Activated T-cell treated with anti-CD3 and anti-CD28 coated beads, Interleukin-2, amount 50 U/mL, for 24 hours (primary cell): Measurements from ENCODE around the gene HOGA1.

Experiments used
- DNase-seq: peaks from one replicate; pipeline ENCODE4 v3.0.0-alpha.2; 2020
- H3K27ac Mint-ChIP-seq: 2 replicates; pipeline ENCODE4 v1.8.0; 2020; ENCODE audit warnings: mild to moderate bottlenecking, mixed read lengths
- H3K27me3 Mint-ChIP-seq: 2 replicates; pipeline ENCODE4 v1.8.0; 2020; ENCODE audit warnings: mixed read lengths
- H3K36me3 Mint-ChIP-seq: 2 replicates; pipeline ENCODE4 v1.8.0; 2020; ENCODE audit warnings: low read depth, mixed read lengths
- H3K4me1 Mint-ChIP-seq: 2 replicates; pipeline ENCODE4 v1.8.0; 2020; ENCODE audit warnings: low read depth, mixed read lengths
- H3K4me3 Mint-ChIP-seq: 2 replicates; pipeline ENCODE4 v1.8.0; 2020; ENCODE audit warnings: mild to moderate bottlenecking, moderate library complexity, mixed read lengths
- H3K9me3 Mint-ChIP-seq: 2 replicates; pipeline ENCODE4 v1.8.0; 2020; ENCODE audit warnings: mixed read lengths

HOGA1 gene

GRCh38 chr10:97583476-97583875, 713 bp upstream of the HOGA1 start:
- no peak for DNase-seq
- no peak overlapping the region for H3K4me3 Mint-ChIP-seq
- no peaks in the 10 kb centered on the region for H3K27me3 Mint-ChIP-seq
- H3K9me3 Mint-ChIP-seq: no peaks in the 10 kb centered on the region
- H3K27ac Mint-ChIP-seq: no peak overlapping the region
- no peaks in the 10 kb centered on the region for H3K36me3 Mint-ChIP-seq
- H3K4me1 Mint-ChIP-seq: no peaks in the 10 kb centered on the region

GRCh38 chr10:97584798-97585438, 729 bp downstream of the HOGA1 start:
- no peak for DNase-seq
- no peak overlapping the region for H3K27ac Mint-ChIP-seq
- H3K36me3 Mint-ChIP-seq: no peaks in the 10 kb centered on the region
- H3K4me1 Mint-ChIP-seq: no peaks in the 10 kb centered on the region
- no peaks in the 10 kb centered on the region for H3K27me3 Mint-ChIP-seq
- H3K9me3 Mint-ChIP-seq: no peaks in the 10 kb centered on the region
- H3K4me3 Mint-ChIP-seq: no peak overlapping the region

GRCh38 chr10:97585439-97585811, 1.2 kb downstream of the HOGA1 start:
- no peaks in the 10 kb centered on the region for H3K4me1 Mint-ChIP-seq
- no peak overlapping the region for H3K4me3 Mint-ChIP-seq
- H3K27me3 Mint-ChIP-seq: no peaks in the 10 kb centered on the region
- no peak overlapping the region for H3K27ac Mint-ChIP-seq
- no peak for DNase-seq
- H3K36me3 Mint-ChIP-seq: no peaks in the 10 kb centered on the region
- no peaks in the 10 kb centered on the region for H3K9me3 Mint-ChIP-seq

DNA sequence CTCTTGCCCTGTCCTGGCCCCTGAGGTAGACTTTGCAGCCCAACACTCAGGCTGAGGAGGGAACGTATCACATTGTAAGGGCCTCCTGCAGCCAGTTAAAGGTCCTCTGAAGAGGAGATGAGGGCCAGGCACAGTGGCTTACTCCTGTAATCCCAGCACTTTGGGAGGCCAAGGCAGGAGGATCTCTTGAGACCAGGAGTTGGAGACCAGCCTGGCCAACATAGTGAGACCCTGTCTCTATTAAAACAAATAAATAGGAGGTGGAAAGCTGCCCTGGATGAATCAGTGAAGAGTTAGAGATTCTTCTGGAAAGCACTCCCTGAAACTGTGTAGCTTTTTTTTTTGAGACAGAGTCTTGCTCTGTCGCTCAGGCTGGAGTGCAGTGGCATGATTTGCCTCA, 3.0 kb downstream of the HOGA1 start:
- Mint-ChIP-seq H3K36me3 (no peaks in the 10 kb centered on the region), H3K4me3 (no peak overlapping the region), H3K4me1 (no peaks in the 10 kb centered on the region), H3K27me3 (no peaks in the 10 kb centered on the region), H3K9me3 (no peaks in the 10 kb centered on the region), H3K27ac (no peak overlapping the region)
- no peak for DNase-seq

DNA sequence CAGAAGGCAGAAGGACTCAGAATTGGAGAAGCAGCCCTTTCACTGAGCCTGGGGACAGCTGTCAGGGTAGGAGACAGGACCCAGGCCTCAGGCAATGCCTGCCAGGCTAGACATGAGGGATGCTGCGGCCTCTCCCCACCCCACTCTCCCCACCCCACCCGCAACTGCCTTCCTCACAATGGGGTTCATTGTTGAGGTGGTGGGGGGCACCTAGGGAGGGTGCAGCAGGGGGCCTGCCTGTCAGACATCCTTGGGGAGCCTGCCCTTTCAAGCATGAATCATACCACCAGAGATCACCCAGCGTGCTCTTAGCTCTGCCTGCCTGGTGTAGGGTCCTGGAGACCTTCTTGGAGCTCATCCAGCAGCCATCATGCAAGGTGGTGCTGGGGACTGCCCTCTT, 5.3 kb downstream of the HOGA1 start, which contains the start of gene C10orf62:
Gene C10orf62 (plus strand): TSS at position 243 of the 400 bp plus-strand sequence. CDS start 177 bp downstream, outside the sequence.
- Mint-ChIP-seq H3K4me1 (no peaks in the 10 kb centered on the region), H3K27ac (no peak within 1 kb of the TSS), H3K4me3 (no peak within 1 kb of the TSS), H3K36me3 (no peaks in the 10 kb centered on the region), H3K27me3 (no peaks in the 10 kb centered on the region), H3K9me3 (no peaks in the 10 kb centered on the region)
- no peak for DNase-seq

DNA sequence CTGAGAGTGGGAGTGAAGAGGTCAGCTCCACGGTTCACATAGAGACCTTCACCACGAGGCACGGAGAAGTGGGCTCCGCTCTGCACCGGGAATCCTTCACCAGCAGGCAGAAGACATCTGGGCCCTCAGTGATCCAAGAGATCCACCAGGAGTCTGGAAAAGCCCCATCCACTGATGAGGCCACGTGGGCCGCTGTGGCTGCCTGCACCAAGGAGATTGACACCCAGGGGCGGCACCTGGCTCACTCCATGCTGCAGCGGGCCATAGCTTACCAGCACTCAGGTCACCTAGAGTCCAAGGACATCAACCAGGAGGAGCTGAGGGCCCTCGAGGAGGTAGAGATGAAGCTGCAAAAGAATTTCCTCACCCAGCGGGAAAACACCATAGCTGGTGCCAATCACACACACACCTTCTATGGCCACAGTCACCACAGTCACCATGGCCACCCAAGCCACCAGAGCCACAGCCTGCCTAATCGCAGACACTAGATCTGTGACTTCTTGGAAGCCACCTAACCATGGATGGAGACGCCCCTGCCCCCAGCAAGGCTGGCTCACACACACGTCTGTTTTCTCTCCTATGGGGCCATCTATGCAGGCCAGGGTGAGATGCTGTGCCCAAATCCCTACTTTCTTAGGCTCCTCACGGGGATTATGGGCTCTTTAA, 6.0 kb downstream of the HOGA1 start:
- no peak for DNase-seq
- Mint-ChIP-seq H3K36me3 (no peaks in the 10 kb centered on the region), H3K27ac (no peak overlapping the region), H3K27me3 (no peaks in the 10 kb centered on the region), H3K4me3 (no peak overlapping the region), H3K9me3 (no peaks in the 10 kb centered on the region), H3K4me1 (no peaks in the 10 kb centered on the region)

GRCh38 chr10:97590748-97591495, 6.7 kb downstream of the HOGA1 start:
- no peak for DNase-seq
- no peak overlapping the region for H3K27ac Mint-ChIP-seq
- no peaks in the 10 kb centered on the region for H3K36me3 Mint-ChIP-seq
- H3K27me3 Mint-ChIP-seq: no peaks in the 10 kb centered on the region
- H3K4me1 Mint-ChIP-seq: no peaks in the 10 kb centered on the region
- no peak overlapping the region for H3K4me3 Mint-ChIP-seq
- no peaks in the 10 kb centered on the region for H3K9me3 Mint-ChIP-seq

GRCh38 chr10:97593421-97593820, 9.2 kb downstream of the HOGA1 start:
- no peak overlapping the region for H3K27ac Mint-ChIP-seq
- DNase-seq: no peak
- no peaks in the 10 kb centered on the region for H3K36me3 Mint-ChIP-seq
- H3K27me3 Mint-ChIP-seq: no peaks in the 10 kb centered on the region
- no peak overlapping the region for H3K4me3 Mint-ChIP-seq
- peaks cover 3% of the 10 kb centered on the region for H3K4me1 Mint-ChIP-seq
- H3K9me3 Mint-ChIP-seq: no peaks in the 10 kb centered on the region

DNA sequence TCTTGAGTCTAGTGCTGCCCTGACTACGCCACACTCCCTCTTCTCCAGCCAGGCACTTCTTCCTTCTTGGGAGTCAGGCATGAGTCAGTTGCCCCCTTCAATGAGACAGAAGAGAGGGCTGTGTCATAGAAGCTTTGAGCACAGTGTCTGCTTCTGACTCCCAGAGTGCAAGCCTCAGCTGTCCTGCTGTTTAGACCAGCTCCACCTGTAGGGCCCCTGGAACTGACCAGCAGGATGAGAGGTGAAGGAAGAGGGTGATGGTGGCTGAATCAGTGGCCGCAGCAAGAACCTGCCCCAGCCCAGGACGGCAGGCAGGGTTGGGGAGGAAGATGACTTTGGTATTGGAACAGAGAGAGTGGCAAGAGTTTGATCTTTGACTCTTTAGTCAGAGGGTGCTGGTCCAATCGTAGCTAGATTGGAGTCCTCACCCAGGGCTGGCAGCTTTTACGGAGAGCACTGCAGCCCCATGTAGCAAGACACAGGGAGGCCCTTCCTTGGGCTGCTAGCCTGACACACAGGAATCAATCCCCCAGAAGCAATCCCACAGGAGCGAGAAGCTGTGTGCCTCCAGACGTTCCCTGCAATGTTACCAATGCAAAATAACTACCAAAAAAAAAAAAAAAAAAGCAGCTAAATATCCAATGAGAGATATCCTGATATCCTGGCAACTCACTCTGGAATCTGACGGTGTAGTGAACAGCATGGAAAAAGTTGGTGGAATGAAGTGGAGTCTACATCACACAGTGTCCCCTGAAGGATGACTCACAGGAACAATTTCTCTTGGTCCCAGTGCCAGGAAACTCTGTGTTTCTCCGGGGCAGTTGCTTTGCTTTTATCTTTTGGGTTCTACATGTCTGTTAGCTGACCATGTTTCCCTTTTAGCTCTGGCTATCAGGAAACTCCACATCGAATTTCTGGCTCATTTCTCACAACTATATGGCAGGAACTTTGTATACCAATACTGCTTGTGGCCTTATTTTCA, 12.2 kb downstream of the HOGA1 start:
- H3K27me3 Mint-ChIP-seq: no peaks in the 10 kb centered on the region
- H3K4me3 Mint-ChIP-seq: no peak overlapping the region
- peaks cover 3% of the 10 kb centered on the region for H3K4me1 Mint-ChIP-seq
- no peak overlapping the region for H3K27ac Mint-ChIP-seq
- no peaks in the 10 kb centered on the region for H3K9me3 Mint-ChIP-seq
- no peaks in the 10 kb centered on the region for H3K36me3 Mint-ChIP-seq
- no peak for DNase-seq

DNA sequence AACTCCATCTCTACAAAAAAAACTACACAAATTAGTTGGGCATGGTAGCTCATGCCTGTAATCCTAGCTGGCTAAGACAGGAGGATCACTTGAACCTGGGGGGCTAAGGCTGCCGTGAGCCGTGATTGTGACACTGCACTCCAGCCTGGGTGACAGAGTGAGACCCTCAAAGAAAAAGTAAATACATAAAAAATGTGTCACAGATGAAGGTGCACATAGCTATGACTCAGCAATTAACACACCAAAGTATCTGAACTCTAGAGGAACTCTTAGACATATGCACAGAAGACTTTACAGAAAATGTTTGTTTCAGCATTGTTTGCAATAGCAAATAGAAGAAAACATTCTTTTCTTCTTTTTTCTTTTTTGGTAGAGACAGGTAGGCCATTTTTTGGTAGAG, 13.6 kb downstream of the HOGA1 start:
- H3K36me3 Mint-ChIP-seq: no peaks in the 10 kb centered on the region
- peaks cover 3% of the 10 kb centered on the region for H3K4me1 Mint-ChIP-seq
- no peak overlapping the region for H3K4me3 Mint-ChIP-seq
- H3K9me3 Mint-ChIP-seq: no peaks in the 10 kb centered on the region
- no peaks in the 10 kb centered on the region for H3K27me3 Mint-ChIP-seq
- H3K27ac Mint-ChIP-seq: peak overlapping the region; percentile 18
- DNase-seq: no peak

GRCh38 chr10:97598407-97599271, 14.4 kb downstream of the HOGA1 start:
- Mint-ChIP-seq H3K27me3 (no peaks in the 10 kb centered on the region), H3K9me3 (no peaks in the 10 kb centered on the region), H3K27ac (no peak overlapping the region), H3K36me3 (no peaks in the 10 kb centered on the region), H3K4me3 (no peak overlapping the region), H3K4me1 (peaks cover 3% of the 10 kb centered on the region)
- no peak for DNase-seq

DNA sequence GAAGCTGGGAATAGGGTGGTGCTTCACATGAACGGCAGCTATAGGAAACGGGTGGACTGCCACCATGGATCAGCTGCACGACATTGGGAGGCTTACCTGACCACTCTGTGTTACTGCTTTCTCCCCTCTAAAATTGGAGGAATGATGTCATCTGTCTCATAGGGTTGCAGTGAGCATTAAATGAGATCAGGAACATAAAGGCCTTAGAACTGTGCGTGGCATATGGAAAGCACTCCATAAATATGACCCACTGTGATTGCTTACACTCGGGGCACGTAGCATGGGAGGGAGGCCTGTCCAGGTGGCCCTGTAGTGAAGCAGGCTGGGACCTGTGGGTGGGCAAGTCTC, 15.1 kb downstream of the HOGA1 start:
- H3K4me1 Mint-ChIP-seq: peaks cover 3% of the 10 kb centered on the region
- H3K36me3 Mint-ChIP-seq: no peaks in the 10 kb centered on the region
- H3K4me3 Mint-ChIP-seq: no peak overlapping the region
- DNase-seq: no peak
- H3K9me3 Mint-ChIP-seq: no peaks in the 10 kb centered on the region
- H3K27me3 Mint-ChIP-seq: no peaks in the 10 kb centered on the region
- H3K27ac Mint-ChIP-seq: no peak overlapping the region

- Mint-ChIP-seq H3K9me3 (no peaks in the 10 kb centered on the region), H3K4me3 (no peak overlapping the region), H3K27me3 (no peaks in the 10 kb centered on the region), H3K36me3 (no peaks in the 10 kb centered on the region), H3K27ac (no peak overlapping the region), H3K4me1 (peaks cover 3% of the 10 kb centered on the region)
- no peak for DNase-seq
Observed at GRCh38 chr10:97600616-97601015, 16.4 kb downstream of the HOGA1 start.
